Activated CD8-positive, alpha-beta memory T cell treated with anti-CD3 and anti-CD28 coated beads, Interleukin-2, amount 50 U/mL, for 24 hours (primary cell): Measurements from ENCODE around the gene RPLP1.

ENCODE experiments used
- DNase-seq: peaks from one replicate; pipeline ENCODE4 v3.0.0-alpha.2; 2020; ENCODE audit errors: extremely low read depth

Gene RPLP1

GRCh38 chr15:69452692-69453521 lies at the start of gene RPLP1:
Gene RPLP1, plus strand, starts transcription at chr15:69452818. Its CDS starts 131 bp downstream, at chr15:69452949.
- DNase-seq: peak; percentile 88

- DNase-seq: no peak
Measured at GRCh38 chr15:69403594-69403993, 49.0 kb upstream of the RPLP1 start.

GRCh38 chr15:69405110-69405509 lies 47.5 kb upstream of the RPLP1 start:
- no peak for DNase-seq

GRCh38 chr15:69407719-69408400 lies 44.8 kb upstream of the RPLP1 start:
- DNase-seq: no peak

- no peak for DNase-seq
Measured at GRCh38 chr15:69408841-69409240, 43.8 kb upstream of the RPLP1 start.

GRCh38 chr15:69410248-69410874 lies 42.3 kb upstream of the RPLP1 start:
- DNase-seq: no peak

- DNase-seq: no peak
Measured at GRCh38 chr15:69412274-69412673, 40.3 kb upstream of the RPLP1 start.

- no peak for DNase-seq
Measured at GRCh38 chr15:69412701-69413100, 39.9 kb upstream of the RPLP1 start.

- peak; percentile 82 for DNase-seq
Measured at GRCh38 chr15:69413822-69414700, 38.6 kb upstream of the RPLP1 start, which contains the start of gene KIF23. Gene KIF23, plus strand, starts transcription at chr15:69414349. Its CDS starts 117 bp downstream, at chr15:69414466.

GRCh38 chr15:69414701-69415167 lies 37.9 kb upstream of the RPLP1 start:
- no peak for DNase-seq

GRCh38 chr15:69415381-69415780 lies 37.2 kb upstream of the RPLP1 start:
- DNase-seq: no peak

GRCh38 chr15:69417581-69417980 lies 35.0 kb upstream of the RPLP1 start:
- no peak for DNase-seq

- no peak for DNase-seq
Measured at GRCh38 chr15:69421498-69421897, 31.1 kb upstream of the RPLP1 start.

GRCh38 chr15:69422336-69422895 lies 30.2 kb upstream of the RPLP1 start:
- DNase-seq: no peak

GRCh38 chr15:69424001-69424400 lies 28.6 kb upstream of the RPLP1 start:
- DNase-seq: no peak

GRCh38 chr15:69424748-69425413 lies 27.7 kb upstream of the RPLP1 start:
- DNase-seq: no peak

- DNase-seq: no peak
Measured at GRCh38 chr15:69433831-69434230, 18.8 kb upstream of the RPLP1 start.

GRCh38 chr15:69434238-69434637 lies 18.4 kb upstream of the RPLP1 start:
- no peak for DNase-seq

- no peak for DNase-seq
Measured at GRCh38 chr15:69434679-69435078, 17.9 kb upstream of the RPLP1 start.

- no peak for DNase-seq
Measured at GRCh38 chr15:69435985-69436384, 16.6 kb upstream of the RPLP1 start.

- DNase-seq: no peak
Measured at GRCh38 chr15:69436951-69437350, 15.7 kb upstream of the RPLP1 start.
